GM19238 (cell line): ENCODE measurements around the gene EPX.

Source experiments
- DNase-seq: peaks from one replicate; pipeline ENCODE4 v3.0.0; 2011; ENCODE audit warnings: low spot score; ENCODE audit not compliant: insufficient read length

The EPX gene

GRCh38 chr17:58224315-58224714 is 31.8 kb downstream of the EPX start:
- no peak for DNase-seq

- DNase-seq = no peak
These were observed 35.2 kb downstream of the EPX start for GRCh38 chr17:58227733-58228132.

- DNase-seq = no peak
These were observed 36.2 kb downstream of the EPX start for GRCh38 chr17:58228679-58229078.

- DNase-seq = no peak
These were observed 36.9 kb downstream of the EPX start for GRCh38 chr17:58229384-58229783.

GRCh38 chr17:58229881-58230280 is 37.4 kb downstream of the EPX start:
- DNase-seq = no peak

GRCh38 chr17:58231641-58232040 is 39.1 kb downstream of the EPX start:
- DNase-seq = no peak

GRCh38 chr17:58232707-58233156 is 40.2 kb downstream of the EPX start:
- peak; percentile 40 for DNase-seq

- peak; percentile 45 for DNase-seq
These were observed 41.0 kb downstream of the EPX start for GRCh38 chr17:58233543-58233942.

- DNase-seq = no peak
These were observed 42.0 kb downstream of the EPX start for GRCh38 chr17:58234512-58234911.

- DNase-seq = no peak
These were observed 43.3 kb downstream of the EPX start for GRCh38 chr17:58235821-58236220.

- DNase-seq = no peak
These were observed 43.9 kb downstream of the EPX start for GRCh38 chr17:58236394-58236793.

- DNase-seq = no peak
These were observed 45.7 kb downstream of the EPX start, which contains the start of gene LPO for GRCh38 chr17:58238147-58238634. Gene LPO, plus strand, starts transcription at chr17:58238584. Its CDS starts 4,396 bp downstream, at chr17:58242980.

- no peak for DNase-seq
These were observed 47.5 kb downstream of the EPX start for GRCh38 chr17:58239987-58240386.

- DNase-seq = no peak
These were observed 49.8 kb downstream of the EPX start for GRCh38 chr17:58242171-58242784.

- DNase-seq = no peak
These were observed 52.4 kb downstream of the EPX start for GRCh38 chr17:58244963-58245362.

GRCh38 chr17:58245428-58246103 is 53.0 kb downstream of the EPX start:
- no peak for DNase-seq

- DNase-seq = no peak
These were observed 53.7 kb downstream of the EPX start for GRCh38 chr17:58246104-58246740.

- DNase-seq = no peak
These were observed 54.3 kb downstream of the EPX start for GRCh38 chr17:58246781-58247180.

- no peak for DNase-seq
These were observed 55.2 kb downstream of the EPX start for GRCh38 chr17:58247511-58248363.

- DNase-seq = no peak
These were observed 56.4 kb downstream of the EPX start for GRCh38 chr17:58248955-58249269.

GRCh38 chr17:58249270-58250133 is 57.0 kb downstream of the EPX start:
- DNase-seq = peak; percentile 88
